Activated CD8-positive, alpha-beta memory T cell treated with anti-CD3 and anti-CD28 coated beads, Interleukin-2, amount 50 U/mL, for 48 hours (primary cell): ENCODE data around the gene BCL10.

ENCODE experiments used
- DNase-seq: peaks from one replicate; pipeline ENCODE4 v3.0.0-alpha.2; 2020

Gene BCL10

DNA sequence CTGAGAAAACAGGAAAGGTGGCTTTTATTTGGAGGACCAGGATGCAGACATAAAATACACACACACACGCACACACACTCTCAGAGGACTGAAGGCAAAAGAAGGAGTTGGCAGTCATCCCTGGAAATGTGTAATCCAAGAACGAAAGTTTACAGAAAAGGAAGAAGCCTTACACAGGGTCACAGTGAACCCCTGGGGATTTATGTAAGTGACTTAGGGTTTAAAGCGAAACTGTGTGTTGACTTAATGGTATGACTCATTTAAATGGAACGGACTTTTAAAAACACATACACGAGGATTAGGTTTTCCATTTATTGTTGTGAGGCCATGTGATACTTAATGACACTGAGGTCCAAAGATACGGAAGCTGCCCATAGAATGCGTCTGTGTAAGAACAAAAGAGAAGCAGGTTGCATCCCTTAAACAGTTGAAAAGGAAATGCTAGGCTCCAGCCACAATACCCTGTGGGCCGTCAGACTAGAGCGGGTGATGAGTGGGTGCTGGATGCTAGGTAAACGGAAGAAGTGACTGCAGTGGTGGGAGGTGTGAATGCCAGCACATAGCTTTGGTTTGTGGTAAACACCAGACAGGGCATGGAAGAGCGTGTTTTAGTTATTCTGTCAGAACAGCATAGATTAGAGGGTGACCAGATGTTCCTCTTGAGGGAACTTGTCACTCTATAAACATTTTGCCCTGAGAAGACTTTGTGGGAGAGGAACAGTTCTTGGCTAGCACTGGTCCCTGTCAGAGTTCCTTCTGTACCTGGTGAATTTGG, 21.6 kb upstream of the BCL10 start:
- peak; percentile 80 for DNase-seq

DNA sequence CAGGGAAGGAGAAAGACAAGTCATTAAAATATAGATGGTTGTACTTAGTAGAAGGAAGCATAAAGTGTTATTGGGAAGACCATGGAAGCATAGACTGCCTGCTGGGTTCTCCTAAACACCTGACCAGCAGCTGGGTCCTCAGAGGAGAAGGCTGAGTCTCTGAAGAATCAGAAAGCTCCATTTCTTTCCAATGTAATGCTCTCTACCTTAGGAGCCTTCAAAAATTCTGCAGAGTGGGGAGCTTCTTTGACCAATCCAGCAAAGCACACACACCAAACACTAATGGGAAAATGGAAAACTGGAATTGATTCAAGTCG, 21.1 kb upstream of the BCL10 start:
- DNase-seq, result no peak

DNA sequence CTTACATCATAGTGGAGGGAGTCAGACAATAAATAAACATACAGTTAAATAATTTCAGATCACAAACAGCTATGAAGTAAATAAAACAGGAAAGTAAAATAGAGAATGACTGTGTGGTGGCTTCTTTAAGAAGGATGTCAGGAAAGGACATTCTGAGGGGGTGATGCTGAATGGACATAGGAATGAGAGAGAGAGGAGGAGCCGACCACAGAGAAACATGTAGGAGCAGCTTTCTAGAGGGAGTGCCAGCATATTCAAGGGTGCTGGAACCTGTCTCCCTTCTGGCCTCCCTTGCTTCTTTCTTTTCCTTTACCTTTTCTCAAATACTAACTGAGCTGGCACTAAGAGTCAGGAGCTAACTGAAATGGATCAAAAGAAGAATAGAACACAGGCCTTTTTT, 20.5 kb upstream of the BCL10 start:
- no peak for DNase-seq

DNA sequence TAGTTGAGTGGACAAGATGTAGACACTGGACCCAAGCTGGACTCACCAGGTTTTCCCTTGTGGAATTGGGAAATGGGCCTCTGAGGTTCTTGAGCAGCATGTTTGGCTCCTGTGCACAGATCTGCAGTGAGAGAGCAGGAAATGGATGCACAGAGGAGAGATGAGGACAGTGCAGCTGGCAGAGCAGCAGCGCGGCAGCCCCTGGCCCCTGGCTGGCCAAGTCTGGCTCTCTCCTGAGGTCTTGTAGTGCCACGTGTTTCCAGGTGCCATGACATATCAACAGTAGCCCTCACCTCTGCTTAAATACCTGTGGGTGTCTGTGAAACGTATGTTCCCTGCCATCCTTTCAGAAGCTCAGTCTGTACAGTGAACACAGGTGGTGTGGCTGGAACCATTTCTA, 19.2 kb upstream of the BCL10 start:
- no peak for DNase-seq

DNA sequence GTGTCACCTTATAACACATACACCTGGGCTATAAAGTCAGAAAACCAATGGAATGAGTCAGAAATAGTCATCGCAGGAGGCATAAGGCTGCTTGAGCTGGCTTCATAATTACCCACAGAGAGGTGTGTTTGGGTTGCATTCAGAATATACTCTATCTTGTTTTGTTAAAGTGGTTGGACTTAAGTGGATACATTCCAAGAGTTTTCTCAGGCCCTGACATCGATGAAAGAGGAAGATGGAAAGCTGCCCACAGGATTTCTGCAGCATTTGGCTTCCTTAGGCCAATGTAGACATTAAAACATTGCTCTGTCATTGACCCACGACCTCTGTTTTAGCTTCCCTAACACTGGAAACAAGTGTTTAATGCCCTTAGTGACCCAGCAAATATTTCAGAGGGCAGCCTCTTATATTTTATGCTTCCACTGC, 18.6 kb upstream of the BCL10 start:
- no peak for DNase-seq

DNA sequence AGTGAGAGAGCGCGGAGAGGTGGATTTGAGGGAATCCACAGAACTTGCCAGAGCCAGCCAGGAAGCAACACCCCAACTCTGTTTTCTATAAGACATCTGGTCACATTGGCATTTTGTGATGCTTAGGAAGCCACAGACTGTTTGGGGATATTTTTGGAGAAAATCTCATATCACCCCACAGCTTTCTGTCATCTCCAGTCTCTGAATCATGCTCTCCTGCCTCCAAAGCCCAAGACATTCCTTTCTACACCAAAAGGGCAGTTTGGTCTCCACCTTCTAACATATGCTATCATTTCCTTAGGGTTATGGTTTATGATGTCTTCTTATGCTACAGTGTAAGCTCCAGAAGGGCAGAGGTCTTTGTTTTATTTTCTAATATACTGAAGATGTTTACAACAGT, 14.4 kb upstream of the BCL10 start:
- no peak for DNase-seq

DNA sequence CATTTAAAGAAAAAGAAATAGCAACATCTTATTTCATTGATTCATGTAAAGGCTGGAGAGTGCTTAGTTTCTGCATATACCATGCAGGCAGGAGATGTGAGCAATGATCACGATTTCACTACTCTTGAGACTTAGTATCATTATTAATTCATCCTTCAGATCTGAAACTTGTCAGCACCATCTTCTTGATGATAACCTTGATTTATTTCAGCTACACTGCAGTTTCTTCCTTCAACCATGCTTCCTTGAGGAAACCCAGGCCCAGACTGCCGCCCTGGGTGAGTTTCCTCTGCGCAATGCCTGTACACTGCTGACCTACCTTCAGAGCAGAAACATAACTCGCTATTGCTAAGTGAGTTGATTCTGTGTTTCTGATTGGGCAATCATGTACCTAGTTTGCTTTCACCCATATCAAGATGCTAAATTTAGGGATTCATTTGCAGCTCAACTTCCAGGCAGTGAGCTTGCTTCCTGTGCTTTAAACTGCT, 13.5 kb upstream of the BCL10 start:
- DNase-seq, result no peak

DNA sequence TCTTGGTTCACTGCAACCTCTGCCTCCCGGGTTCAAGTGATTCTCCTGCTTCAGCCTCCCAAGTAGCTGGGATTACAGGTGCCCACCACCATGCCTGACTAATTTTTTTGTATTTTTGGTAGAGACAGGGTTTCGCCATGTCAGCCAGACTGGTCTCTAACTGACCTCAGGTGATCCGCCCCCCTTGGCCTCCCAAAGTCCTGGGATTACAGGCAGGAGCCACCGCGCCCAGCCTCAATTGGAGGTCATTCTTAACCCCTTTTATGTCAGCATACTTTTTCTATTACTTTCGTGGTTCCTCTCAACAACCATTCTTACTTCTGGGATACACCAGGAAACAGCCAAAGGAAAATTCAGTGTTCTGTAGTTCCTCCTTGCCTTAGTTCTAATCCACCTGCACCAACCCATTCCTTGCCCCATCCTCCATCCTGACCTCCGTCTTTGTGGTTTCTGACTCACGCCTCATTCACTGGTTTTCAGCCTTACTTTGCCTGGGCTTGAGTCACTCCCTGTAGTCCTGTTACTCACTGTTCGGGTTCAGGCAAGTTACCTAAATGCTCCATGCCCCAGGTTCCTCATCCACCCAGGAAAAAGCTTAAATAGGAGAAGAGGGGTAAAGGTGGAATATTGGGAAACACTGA, 12.9 kb upstream of the BCL10 start:
- DNase-seq, result no peak

DNA sequence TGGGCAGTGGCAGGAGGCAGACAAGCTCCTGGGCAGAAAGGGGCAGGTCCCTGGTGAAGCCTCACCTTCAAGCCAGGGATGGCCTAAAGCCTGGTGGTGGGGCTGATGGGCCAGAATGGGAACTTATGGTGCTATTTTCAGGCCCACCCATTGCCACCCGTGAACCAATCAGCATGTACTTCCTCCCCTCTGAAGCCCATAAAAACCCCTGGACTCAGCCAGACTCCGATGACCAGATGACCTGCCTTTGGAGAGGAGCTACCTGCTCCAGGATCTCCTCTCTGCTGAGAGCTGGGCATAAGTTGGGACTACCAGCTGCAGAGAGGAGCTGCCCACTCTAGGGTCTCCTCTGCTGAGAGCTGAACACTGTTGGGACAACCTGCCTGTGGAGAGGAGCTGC, 7.8 kb upstream of the BCL10 start:
- DNase-seq, result no peak

DNA sequence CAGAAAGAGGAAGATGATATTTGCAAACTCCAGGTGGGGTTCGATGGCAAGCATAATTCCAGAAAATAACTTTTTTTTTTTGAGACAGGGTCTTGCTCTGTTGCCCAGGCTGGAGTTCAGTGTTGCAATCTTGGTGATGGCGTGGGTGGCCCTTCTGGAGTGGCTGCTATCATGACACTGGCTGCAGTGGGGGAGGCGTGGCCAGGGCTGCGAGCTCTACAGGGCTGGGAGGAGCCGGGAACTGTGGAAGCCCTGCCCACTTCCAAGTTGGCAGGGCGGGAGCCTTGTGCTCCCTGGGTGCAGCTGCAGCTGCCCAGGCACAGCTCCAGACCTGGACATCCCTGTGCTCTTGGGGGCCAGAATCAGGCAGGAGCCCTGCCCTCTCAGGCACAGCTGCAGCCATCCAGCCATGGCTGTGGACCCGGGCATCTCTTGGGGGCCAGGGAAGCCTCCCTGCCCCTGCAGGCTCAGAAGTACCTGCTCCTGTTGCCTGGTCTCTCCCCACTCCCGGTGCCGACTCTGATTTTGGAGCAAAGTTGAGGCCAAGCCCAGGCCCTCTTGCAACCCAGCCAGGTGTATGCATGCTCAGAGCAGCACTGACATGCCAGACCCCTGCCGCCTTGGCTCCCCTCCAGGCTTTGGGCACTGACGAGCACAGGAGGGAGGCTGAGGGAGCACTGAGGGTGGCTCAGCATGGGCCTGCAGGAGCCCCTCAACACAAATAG, 7.2 kb upstream of the BCL10 start:
- no peak for DNase-seq

DNA sequence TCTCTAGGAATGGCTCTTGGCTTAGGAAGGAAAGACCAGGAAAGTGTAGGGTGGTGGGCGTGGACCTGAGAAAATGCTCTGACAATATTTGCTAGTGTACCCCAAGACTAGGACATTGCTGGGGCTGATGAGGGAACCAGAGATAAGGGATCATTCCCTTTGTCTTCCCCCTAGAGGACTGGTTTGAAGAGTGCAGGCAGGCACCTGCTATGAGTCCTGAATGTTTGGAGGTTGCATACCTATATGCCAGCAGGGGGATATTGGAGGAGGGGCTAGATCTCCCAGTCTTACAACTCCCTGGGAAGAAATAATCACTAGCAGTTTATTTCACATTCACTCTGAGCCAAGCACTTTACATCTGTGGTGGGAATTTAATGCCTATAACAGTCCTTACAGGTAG, 6.0 kb upstream of the BCL10 start:
- DNase-seq, result no peak

DNA sequence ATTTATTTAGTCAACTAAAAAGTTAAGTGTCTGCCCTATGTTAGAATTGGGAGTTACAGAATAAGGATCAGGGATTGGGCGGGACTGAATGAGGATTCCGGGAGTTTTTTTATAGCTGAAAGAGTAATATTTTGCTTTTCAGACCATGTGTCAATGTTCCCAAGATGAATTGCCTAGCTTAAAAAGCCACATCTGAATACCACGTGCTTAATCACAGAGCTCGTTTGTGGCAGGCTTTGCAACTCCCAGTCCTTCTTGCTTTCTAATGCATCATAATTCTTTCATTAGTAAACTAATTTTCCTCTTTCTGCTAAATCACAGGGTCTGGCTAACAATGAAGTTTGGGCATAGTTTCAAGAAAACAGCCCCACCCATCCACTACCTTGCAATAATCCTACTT, 4.2 kb upstream of the BCL10 start:
- no peak for DNase-seq

DNA sequence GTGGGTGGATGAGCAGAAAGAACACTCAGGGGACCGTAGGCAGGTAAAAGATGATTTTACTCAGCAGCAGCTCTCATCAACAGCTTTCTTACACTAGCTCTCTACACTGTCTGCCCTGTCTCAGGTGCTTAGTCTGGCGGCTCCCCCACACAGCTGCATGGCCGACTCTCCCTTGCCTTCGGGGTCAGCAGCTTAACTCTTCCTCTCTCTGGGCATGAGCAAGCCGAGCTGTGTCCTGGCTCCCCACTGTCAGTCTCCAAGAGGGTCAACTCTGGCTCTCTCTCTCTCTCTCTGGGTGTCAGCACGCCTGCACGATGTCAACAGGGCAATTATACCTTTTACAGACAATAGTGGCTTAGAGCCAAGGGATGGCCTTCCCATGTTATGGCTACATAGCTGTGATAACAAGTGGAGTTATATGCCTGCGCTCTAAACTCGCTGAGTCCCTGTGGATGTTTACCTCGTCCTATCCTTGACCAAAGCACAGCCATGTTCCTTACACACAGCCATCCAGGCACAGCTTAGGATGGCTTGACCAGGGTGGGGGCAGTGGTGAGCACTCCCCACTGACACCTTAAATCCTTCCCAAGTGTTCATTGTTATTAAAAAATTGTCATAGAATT, 3.1 kb upstream of the BCL10 start:
- no peak for DNase-seq

DNA sequence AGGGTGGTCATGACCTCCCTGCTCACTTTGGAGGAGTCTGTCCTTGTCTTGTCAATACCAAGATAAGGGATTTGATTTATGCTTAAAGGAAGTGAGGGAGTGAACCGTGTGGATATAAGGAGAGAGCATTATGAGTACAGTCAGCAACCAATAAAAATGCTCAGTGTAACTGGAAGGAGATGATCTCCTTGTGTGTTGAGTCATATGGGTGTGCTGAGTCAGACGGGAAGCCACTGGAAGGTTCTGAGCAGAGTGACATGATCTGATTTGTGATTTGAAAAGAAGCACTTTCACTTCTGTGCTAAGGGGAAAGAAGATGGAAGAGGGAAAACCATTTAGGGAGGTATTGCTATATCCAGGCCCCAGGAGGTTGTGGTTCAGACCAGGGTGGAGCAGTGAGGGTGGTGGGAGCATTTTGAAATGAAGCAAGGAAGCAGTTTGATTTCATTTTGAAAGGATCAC, 2.5 kb upstream of the BCL10 start:
- DNase-seq, result no peak

DNA sequence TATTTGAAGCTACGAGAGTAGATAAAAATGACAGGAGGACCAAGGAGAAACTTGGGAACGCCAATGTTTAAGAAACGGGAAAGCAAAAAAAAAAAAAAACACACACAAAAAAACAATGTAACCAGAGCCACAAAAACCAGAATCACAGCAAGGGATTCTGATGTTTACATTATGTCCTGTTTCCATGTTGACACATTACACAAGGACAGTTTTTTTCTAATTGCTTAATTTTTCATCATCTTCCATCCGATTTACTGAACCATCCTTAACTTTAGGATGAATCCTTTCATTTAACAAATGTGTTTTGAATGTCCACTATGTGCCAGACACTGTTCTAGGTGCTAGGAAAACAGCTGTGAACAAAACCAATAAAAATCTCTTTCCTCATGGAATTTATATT, 1.4 kb upstream of the BCL10 start:
- no peak for DNase-seq

DNA sequence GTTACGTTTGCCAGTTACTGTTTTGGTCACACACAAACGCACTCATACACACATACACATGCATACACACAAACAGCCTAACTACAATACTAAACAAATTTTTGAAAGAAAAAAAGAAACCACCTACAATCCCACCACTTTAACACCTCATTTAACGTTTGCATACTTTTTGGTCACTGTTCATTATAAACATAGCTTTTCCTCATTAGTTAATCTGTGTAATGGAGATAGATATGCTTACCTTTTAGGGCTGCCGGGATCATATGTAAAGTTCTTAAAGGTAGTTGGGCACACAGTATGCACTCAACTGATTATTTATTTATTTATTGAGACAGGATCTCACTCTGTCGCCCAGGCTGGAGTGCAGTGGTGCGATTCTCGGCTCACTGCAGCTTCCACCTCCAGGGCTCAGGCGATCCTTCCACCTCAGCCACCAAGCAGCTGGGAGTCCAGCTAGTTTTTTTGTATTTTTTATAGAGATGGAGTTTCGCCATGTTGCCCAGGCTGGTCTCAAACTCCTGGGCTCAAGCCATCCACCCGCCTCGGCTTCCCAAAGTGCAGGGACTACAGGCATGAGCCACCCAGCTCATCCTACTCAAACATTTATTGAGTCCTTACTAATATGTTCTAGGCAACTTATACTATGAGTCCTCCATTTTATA, 677 bp upstream of the BCL10 start:
- no peak for DNase-seq

DNA sequence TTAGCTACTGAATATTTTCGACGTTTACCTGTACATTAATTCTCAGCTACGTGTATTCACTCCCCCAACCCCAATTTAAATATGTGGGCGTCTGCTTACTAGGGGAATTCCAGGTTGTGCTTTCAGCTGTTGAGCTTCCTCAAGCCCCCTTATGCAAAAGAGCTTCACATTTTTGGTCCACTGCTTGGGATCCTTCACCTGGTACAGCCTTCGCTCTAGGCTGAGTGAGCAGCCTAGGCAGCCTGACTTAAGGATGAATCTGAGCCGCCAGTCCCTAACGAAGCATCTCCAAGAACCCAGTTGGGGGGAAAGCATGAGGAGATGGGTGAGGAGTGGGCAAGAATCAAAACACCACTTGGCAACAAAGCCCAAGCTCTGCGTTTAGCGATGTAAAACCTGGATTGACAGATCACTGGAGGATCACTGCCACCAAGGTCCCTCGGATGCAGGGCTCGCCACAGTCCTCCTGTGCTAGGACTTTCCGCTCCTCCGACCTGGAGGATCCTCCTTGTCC, 674 bp downstream of the BCL10 start:
- DNase-seq, result no peak

DNA sequence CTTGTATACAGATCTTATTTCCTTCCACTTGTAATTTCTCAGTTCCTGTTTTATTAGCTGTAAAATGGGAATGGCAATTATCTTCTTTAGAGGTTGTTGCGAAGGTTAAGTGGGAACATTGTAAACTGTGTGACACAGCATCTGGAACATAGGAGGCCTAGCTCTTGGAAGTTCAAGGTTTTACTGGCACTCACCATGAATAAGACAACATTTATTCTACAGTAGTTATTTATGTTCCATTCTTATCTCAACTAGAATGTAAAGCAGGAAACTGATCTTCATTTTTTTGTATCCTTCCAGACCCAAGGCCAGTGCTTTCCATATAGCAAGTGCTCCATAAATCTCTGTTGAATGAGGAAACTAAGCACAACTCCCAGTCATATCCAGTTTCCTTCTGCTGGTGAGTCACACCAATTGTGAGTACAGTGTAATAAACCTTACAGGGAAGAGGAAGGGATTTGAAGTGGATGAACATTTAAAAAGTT, 1.4 kb downstream of the BCL10 start:
- DNase-seq, result no peak

DNA sequence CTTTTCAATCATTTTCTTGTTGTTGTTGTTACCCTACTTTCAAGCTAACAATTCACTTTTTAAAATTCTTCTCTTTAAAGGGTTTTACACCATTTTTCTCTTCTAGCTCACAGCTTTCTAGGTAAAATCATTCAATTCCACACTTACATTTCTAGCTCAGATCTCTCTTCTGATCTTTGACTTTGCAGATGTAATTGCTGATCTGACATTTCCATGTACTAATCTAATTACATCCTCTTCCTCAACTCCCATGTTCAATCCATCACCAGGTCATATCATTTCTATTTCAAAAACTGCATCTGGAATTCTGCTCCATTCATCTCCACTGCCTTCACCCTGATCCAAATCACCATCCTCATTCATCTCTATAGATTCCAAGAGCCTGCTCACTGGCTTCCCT, 3.0 kb downstream of the BCL10 start:
- DNase-seq, result no peak

DNA sequence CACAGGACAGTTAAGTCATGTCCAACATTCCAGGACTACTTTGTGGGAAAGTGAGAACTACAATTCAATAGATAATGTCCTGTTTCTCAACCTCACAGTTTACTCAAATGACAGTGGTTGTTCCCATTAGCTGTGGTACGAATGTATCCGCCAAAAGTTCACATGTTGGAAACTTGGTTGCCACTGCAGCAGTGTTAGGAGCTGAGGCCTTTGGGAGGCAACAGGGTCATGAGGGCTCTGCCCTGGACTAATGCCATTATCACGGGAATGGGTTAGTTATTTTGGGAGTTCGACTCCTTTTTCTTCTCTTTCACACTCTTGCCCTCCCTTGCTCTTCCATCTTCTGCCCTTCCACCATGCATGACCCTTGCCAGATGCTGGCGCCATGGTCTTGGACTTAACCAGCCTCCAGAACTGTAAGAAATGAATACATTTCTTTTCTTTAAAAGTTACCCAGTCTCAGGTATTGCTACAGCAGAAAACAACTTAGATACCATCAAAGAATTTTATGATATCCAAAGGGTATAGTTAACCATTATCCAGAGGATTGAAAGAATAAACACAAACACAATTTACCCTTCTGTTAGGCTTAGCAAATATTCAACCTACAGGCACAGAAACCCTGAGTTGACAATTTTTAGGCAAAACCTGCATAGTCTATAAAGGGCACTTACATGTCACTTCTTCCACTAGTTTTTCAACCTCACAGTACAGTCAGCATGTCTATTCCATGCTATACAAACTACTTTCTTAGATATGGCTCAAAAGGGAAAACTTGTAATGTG, 7.4 kb downstream of the BCL10 start:
- no peak for DNase-seq

DNA sequence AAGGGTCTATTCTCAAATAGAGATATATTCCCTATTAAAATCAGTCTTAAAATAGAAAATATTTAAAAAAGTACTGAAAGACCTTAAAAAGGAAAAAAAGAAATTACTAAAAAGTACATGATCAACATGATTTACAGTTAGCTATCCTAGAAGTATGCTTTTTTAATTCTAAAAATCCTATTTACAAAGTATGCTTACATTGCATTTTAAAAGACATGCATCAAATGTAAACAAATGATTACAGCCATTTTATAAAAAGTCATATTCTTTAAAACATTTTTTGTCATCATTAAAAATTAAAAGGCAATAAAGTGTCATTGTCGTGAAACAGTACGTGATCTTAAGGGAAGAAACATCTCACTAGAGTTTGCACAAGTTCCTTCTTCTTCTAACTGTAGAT, 9.1 kb downstream of the BCL10 start:
- DNase-seq, result no peak

DNA sequence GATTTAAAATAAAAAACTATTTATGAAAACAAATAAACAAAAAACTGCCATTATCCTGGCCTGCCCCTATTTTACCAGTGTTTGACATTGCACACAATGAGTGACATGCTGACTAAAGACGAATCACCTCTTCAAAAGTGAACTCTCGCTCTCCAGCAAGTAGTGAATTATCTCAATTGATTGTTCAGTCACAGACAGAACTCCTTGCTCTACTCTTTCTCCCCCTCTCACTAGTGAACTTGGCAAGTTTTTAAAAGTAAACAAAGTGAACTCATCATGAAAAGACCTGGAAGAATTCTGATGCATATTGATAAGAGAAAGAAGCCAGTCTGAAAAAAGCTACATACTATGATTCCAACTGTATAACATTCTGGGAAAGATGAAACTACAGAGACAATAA, 12.3 kb downstream of the BCL10 start:
- DNase-seq, result no peak
